H9 (cell line): ENCODE results near the gene DUOX1. TPM values are rescaled to one million over a fixed set of nuclear protein-coding genes. Genes with fewer than 3 reads are reported as not detected.

Source experiments
- DNase-seq: peaks from one replicate; pipeline ENCODE4 v3.0.0-alpha.2; 2017
- H2AFZ ChIP-seq: one replicate; pipeline ENCODE4 v1.6.1; 2013; ENCODE audit warnings: mild to moderate bottlenecking, low read length, control low read depth, moderate library complexity
- H2AK5ac ChIP-seq: 2 replicates; pipeline ENCODE4 v1.6.1; 2013; ENCODE audit warnings: low read length, control low read depth, mixed read lengths; ENCODE audit not compliant: insufficient read length
- H2BK120ac ChIP-seq: one replicate; pipeline ENCODE4 v1.6.1; 2013; ENCODE audit warnings: low read depth, mild to moderate bottlenecking, low read length, control low read depth, inconsistent platforms; ENCODE audit not compliant: poor library complexity, severe bottlenecking
- H2BK12ac ChIP-seq: 2 replicates; pipeline ENCODE4 v1.6.1; 2013; ENCODE audit warnings: low read length, control low read depth, mixed read lengths, low read depth; ENCODE audit not compliant: insufficient read length
- H2BK15ac ChIP-seq: 2 replicates; pipeline ENCODE4 v1.6.1; 2013; ENCODE audit warnings: low read depth, low read length, control low read depth
- H2BK20ac ChIP-seq: one replicate; pipeline ENCODE4 v1.6.1; 2013; ENCODE audit warnings: low read depth, mild to moderate bottlenecking, low read length, control low read depth, inconsistent platforms; ENCODE audit not compliant: poor library complexity, severe bottlenecking
- H2BK5ac ChIP-seq: 2 replicates; pipeline ENCODE4 v1.6.1; 2013; ENCODE audit warnings: low read length, control low read depth, mixed read lengths; ENCODE audit not compliant: insufficient read length
- H3K14ac ChIP-seq: 2 replicates; pipeline ENCODE4 v1.6.1; 2013; ENCODE audit warnings: low read length, control low read depth; ENCODE audit not compliant: insufficient read depth
- H3K18ac ChIP-seq: 2 replicates; pipeline ENCODE4 v1.6.1; 2013; ENCODE audit warnings: low read depth, mild to moderate bottlenecking, mixed read lengths, low read length, control low read depth; ENCODE audit not compliant: insufficient read length
- H3K23ac ChIP-seq: 2 replicates; pipeline ENCODE4 v1.6.1; 2013; ENCODE audit warnings: low read length, control low read depth, mixed read lengths, low read depth; ENCODE audit not compliant: insufficient read length
- H3K23me2 ChIP-seq: 2 replicates; pipeline ENCODE4 v1.6.1; 2013; ENCODE audit warnings: low read depth, mild to moderate bottlenecking, mixed read lengths, low read length, control low read depth; ENCODE audit not compliant: insufficient read length, poor library complexity, severe bottlenecking
- H3K27ac ChIP-seq: 2 replicates; pipeline ENCODE4 v1.5.1; 2013; ENCODE audit warnings: low read length, control low read depth, mixed read lengths, low read depth; ENCODE audit not compliant: insufficient read length
- H3K27me3 ChIP-seq: 2 replicates; pipeline ENCODE4 v1.6.1; 2013; ENCODE audit warnings: low read length, control low read depth, inconsistent platforms; ENCODE audit not compliant: insufficient read depth
- H3K4ac ChIP-seq: 2 replicates; pipeline ENCODE4 v1.6.1; 2013; ENCODE audit warnings: low read depth, mild to moderate bottlenecking, control low read depth, inconsistent platforms, low read length, moderate library complexity
- H3K4me1 ChIP-seq: 2 replicates; pipeline ENCODE4 v1.6.1; 2013; ENCODE audit warnings: low read length, control low read depth, inconsistent platforms; ENCODE audit not compliant: insufficient read depth
- H3K4me2 ChIP-seq: 2 replicates; pipeline ENCODE4 v1.6.1; 2013; ENCODE audit warnings: low read length, control low read depth, mixed read lengths; ENCODE audit not compliant: insufficient read length, insufficient read depth
- H3K56ac ChIP-seq: 2 replicates; pipeline ENCODE4 v1.6.1; 2013; ENCODE audit warnings: low read depth, mild to moderate bottlenecking, mixed read lengths, low read length, control low read depth; ENCODE audit not compliant: insufficient read length
- H3K79me1 ChIP-seq: 2 replicates; pipeline ENCODE4 v1.6.1; 2013; ENCODE audit warnings: low read depth, mild to moderate bottlenecking, moderate library complexity, low read length, control low read depth, inconsistent platforms; ENCODE audit not compliant: insufficient read depth, poor library complexity, severe bottlenecking
- H3K79me2 ChIP-seq: 2 replicates; pipeline ENCODE4 v1.6.1; 2013; ENCODE audit warnings: low read length, control low read depth, inconsistent platforms; ENCODE audit not compliant: insufficient read depth
- H3K9ac ChIP-seq: 2 replicates; pipeline ENCODE4 v1.6.1; 2013; ENCODE audit warnings: low read length, control low read depth, mixed read lengths; ENCODE audit not compliant: insufficient read length; ENCODE audit errors: extremely low read depth
- H3K9me3 ChIP-seq: one replicate; pipeline ENCODE4 v1.6.1; 2013; ENCODE audit warnings: low read depth, low read length, inconsistent platforms; ENCODE audit not compliant: control insufficient read depth
- H3T11ph ChIP-seq: one replicate; pipeline ENCODE4 v1.6.1; 2013; ENCODE audit warnings: mild to moderate bottlenecking, low read length, control low read depth, inconsistent platforms
- H4K20me1 ChIP-seq: one replicate; pipeline ENCODE4 v1.6.1; 2013; ENCODE audit not compliant: control insufficient read depth, insufficient read length, insufficient read depth
- H4K5ac ChIP-seq: 2 replicates; pipeline ENCODE4 v1.6.1; 2013; ENCODE audit warnings: low read depth, mild to moderate bottlenecking, mixed read lengths, low read length, control low read depth; ENCODE audit not compliant: insufficient read length
- H4K8ac ChIP-seq: replicated peaks from 2 replicates; pipeline ENCODE4 v1.6.1; 2013; ENCODE audit warnings: low read length, control low read depth, mixed read lengths, low read depth; ENCODE audit not compliant: insufficient read length
- H4K91ac ChIP-seq: 2 replicates; pipeline ENCODE4 v1.6.1; 2013; ENCODE audit warnings: low read depth, mild to moderate bottlenecking, moderate library complexity, mixed read lengths, low read length, control low read depth; ENCODE audit not compliant: insufficient read length
- H3K27ac Mint-ChIP-seq, 3 experiments: 2 replicates in 2 of 3; 3 replicates in 1 of 3; pipeline ENCODE4 v1.8.0; 2020 to 2021; ENCODE audit warnings: mixed read lengths in 3 of 3, mild to moderate bottlenecking in 1 of 3, moderate library complexity in 1 of 3
- H3K27me3 Mint-ChIP-seq: 2 replicates; pipeline ENCODE4 v1.8.0; 2021; ENCODE audit warnings: low read depth, mild to moderate bottlenecking, moderate library complexity, mixed read lengths
- H3K36me3 Mint-ChIP-seq, 3 experiments: 2 replicates in 2 of 3; 3 replicates in 1 of 3; pipeline ENCODE4 v1.8.0; 2020 to 2021; ENCODE audit warnings: low read depth in 3 of 3, mixed read lengths in 3 of 3; ENCODE audit not compliant: insufficient read depth in 1 of 3
- H3K4me1 Mint-ChIP-seq, 2 experiments: 2 replicates each; pipeline ENCODE4 v1.8.0; 2020; ENCODE audit warnings: mixed read lengths in 2 of 2
- H3K4me3 Mint-ChIP-seq, 2 experiments: 2 replicates in 1 of 2; 3 replicates in 1 of 2; pipeline ENCODE4 v1.8.0; 2020 to 2021; ENCODE audit warnings: mild to moderate bottlenecking in 2 of 2, mixed read lengths in 2 of 2, moderate library complexity in 1 of 2
- H3K9me3 Mint-ChIP-seq, 2 experiments: 2 replicates in 1 of 2; 3 replicates in 1 of 2; pipeline ENCODE4 v1.8.0; 2020; ENCODE audit warnings: mild to moderate bottlenecking in 2 of 2, mixed read lengths in 2 of 2, moderate library complexity in 1 of 2
- WGBS: extraction: QIAGEN DNeasy Blood & Tissue Kit; methylation state at CpG from one replicate; pipeline ENCODE4 v1.1.7; 2013; ENCODE audit warnings: missing lambda C conversion rate, low lambda C conversion rate, mixed read lengths; ENCODE audit not compliant: insufficient read length; ENCODE audit errors: extremely low coverage; 5-methylcytosine and 5-hydroxymethylcytosine counted together
- total RNA-seq: library from RNA; stranded (reverse); gene quantifications from 2 replicates; pipeline ENCODE4 v1.2.1, GENCODE V29; 2021
- TF ChIP-seq, protein P1 (sequence below): fragments of 200-600 bp; sonication (generic); conservative IDR thresholded peaks from 3 replicates; pipeline ENCODE4 v1.8.0; 2021; ENCODE audit warnings: antibody characterized with exemption, mild to moderate bottlenecking

DUOX1 gene
- total RNA-seq, 1 experiment from 2014 or later, result 2.6 TPM

- Histone ChIP-seq H2BK15ac (no peak overlapping the region), H3T11ph (no peak overlapping the region), H3K27ac (no peak overlapping the region), H3K9me3 (no peaks in the 10 kb centered on the region), H3K14ac (no peak overlapping the region), H3K79me2 (no peaks in the 10 kb centered on the region), H2AFZ (no peak overlapping the region), H4K20me1 (no peaks in the 10 kb centered on the region), H3K27me3 (no peaks in the 10 kb centered on the region), H2BK120ac (no peak overlapping the region), H3K18ac (no peak overlapping the region), H3K4me1 (peaks cover 7% of the 10 kb centered on the region), H4K5ac (no peak overlapping the region), H3K4ac (no peak overlapping the region), H3K23ac (no peak overlapping the region), H2BK5ac (no peak overlapping the region), H2AK5ac (no peak overlapping the region), H3K79me1 (no peaks in the 10 kb centered on the region), H4K8ac (no peak overlapping the region), H2BK20ac (no peak overlapping the region), H3K56ac (no peak overlapping the region), H3K9ac (no peak overlapping the region), H3K4me2 (no peak overlapping the region), H2BK12ac (no peak overlapping the region), H4K91ac (no peak overlapping the region), H3K23me2 (no peaks in the 10 kb centered on the region)
- DNase-seq, result no peak
- peaks cover 26 to 27% of the 10 kb centered on the region in 2 experiments for H3K4me1 Mint-ChIP-seq
- H3K9me3 Mint-ChIP-seq, result no peaks in the 10 kb centered on the region
- no CpG with 5 or more reads among the region's 12 CpGs for WGBS
- H3K4me3 Mint-ChIP-seq, result no peak overlapping the region
- no peak overlapping the region for H3K27ac Mint-ChIP-seq
- no peaks in the 10 kb centered on the region for H3K27me3 Mint-ChIP-seq
- H3K36me3 Mint-ChIP-seq, result peaks cover 18 to 33% (median 20%) of the 10 kb centered on the region in 3 experiments; a peak in 6 of 7 replicates
- TF ChIP-seq, protein P1, sequence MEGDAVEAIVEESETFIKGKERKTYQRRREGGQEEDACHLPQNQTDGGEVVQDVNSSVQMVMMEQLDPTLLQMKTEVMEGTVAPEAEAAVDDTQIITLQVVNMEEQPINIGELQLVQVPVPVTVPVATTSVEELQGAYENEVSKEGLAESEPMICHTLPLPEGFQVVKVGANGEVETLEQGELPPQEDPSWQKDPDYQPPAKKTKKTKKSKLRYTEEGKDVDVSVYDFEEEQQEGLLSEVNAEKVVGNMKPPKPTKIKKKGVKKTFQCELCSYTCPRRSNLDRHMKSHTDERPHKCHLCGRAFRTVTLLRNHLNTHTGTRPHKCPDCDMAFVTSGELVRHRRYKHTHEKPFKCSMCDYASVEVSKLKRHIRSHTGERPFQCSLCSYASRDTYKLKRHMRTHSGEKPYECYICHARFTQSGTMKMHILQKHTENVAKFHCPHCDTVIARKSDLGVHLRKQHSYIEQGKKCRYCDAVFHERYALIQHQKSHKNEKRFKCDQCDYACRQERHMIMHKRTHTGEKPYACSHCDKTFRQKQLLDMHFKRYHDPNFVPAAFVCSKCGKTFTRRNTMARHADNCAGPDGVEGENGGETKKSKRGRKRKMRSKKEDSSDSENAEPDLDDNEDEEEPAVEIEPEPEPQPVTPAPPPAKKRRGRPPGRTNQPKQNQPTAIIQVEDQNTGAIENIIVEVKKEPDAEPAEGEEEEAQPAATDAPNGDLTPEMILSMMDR, result no peak
These were observed 42.1 kb downstream of the DUOX1 start for GRCh38 chr15:45171912-45172311.
